Mesenchymal stem cell (in vitro differentiated cells and primary cell): Measurements from ENCODE around the gene IGSF9B.

Experiments used
- DNase-seq: peaks from one replicate; pipeline ENCODE4 v3.0.0-alpha.2; 2013
- H2AFZ ChIP-seq: one replicate; pipeline ENCODE4 v1.6.1; 2013; ENCODE audit warnings: low read depth, mild to moderate bottlenecking, control low read depth, inconsistent platforms, low read length, moderate library complexity
- H2AK5ac ChIP-seq: 2 replicates; pipeline ENCODE4 v1.6.1; 2013; ENCODE audit warnings: low read length, moderate library complexity, mild to moderate bottlenecking, inconsistent platforms; ENCODE audit not compliant: severe bottlenecking
- H2BK120ac ChIP-seq: one replicate; pipeline ENCODE4 v1.6.1; 2013; ENCODE audit warnings: low read depth, mild to moderate bottlenecking, inconsistent platforms, low read length, moderate library complexity
- H2BK12ac ChIP-seq, 2 experiments: one replicate each; pipeline ENCODE4 v1.6.1; 2013; ENCODE audit warnings: inconsistent platforms in 2 of 2, low read length in 2 of 2, mild to moderate bottlenecking in 2 of 2, moderate library complexity in 2 of 2, control low read depth in 1 of 2
- H2BK15ac ChIP-seq: one replicate; pipeline ENCODE4 v1.6.1; 2013; ENCODE audit warnings: mild to moderate bottlenecking, low read depth, inconsistent platforms; ENCODE audit not compliant: poor library complexity, severe bottlenecking
- H2BK5ac ChIP-seq: 2 replicates; pipeline ENCODE4 v1.6.1; 2013; ENCODE audit warnings: low read depth, mild to moderate bottlenecking, low read length, control low read depth, inconsistent platforms; ENCODE audit not compliant: poor library complexity, severe bottlenecking
- H3K14ac ChIP-seq, 2 experiments: one replicate each; pipeline ENCODE4 v1.6.1; 2013; ENCODE audit warnings: inconsistent platforms in 2 of 2, low read length in 2 of 2, control low read depth in 1 of 2, mild to moderate bottlenecking in 1 of 2, moderate library complexity in 1 of 2
- H3K18ac ChIP-seq, 2 experiments: one replicate each; pipeline ENCODE4 v1.6.1; 2013; ENCODE audit warnings: inconsistent platforms in 2 of 2, low read length in 2 of 2, control low read depth in 1 of 2, low read depth in 1 of 2, mild to moderate bottlenecking in 1 of 2
- H3K23ac ChIP-seq, 2 experiments: one replicate each; pipeline ENCODE4 v1.6.1; 2013; ENCODE audit warnings: inconsistent platforms in 2 of 2, low read length in 2 of 2, mild to moderate bottlenecking in 2 of 2, moderate library complexity in 2 of 2, control low read depth in 1 of 2
- H3K27ac ChIP-seq: 2 replicates; pipeline ENCODE4 v1.5.1; 2013; ENCODE audit warnings: mild to moderate bottlenecking, moderate library complexity, low read length, control low read depth, inconsistent platforms; ENCODE audit not compliant: poor library complexity, severe bottlenecking
- H3K27me3 ChIP-seq, 2 experiments: 2 replicates each; pipeline versions ENCODE4 v1.6.1 to v1.7.0; 2013; ENCODE audit warnings: low read length in 2 of 2, mild to moderate bottlenecking in 2 of 2, moderate library complexity in 2 of 2, control low read depth in 1 of 2, inconsistent platforms in 1 of 2; ENCODE audit not compliant: control insufficient read depth in 1 of 2, insufficient read depth in 1 of 2
- H3K36me3 ChIP-seq, 2 experiments: 2 replicates each; pipeline versions ENCODE4 v1.6.1 to v1.7.0; 2013; ENCODE audit warnings: low read length in 2 of 2, control low read depth in 1 of 2, inconsistent platforms in 1 of 2, low read depth in 1 of 2, mild to moderate bottlenecking in 1 of 2; ENCODE audit not compliant: insufficient read depth in 2 of 2, control insufficient read depth in 1 of 2
- H3K4ac ChIP-seq, 2 experiments: one replicate each; pipeline ENCODE4 v1.6.1; 2013; ENCODE audit warnings: inconsistent platforms in 2 of 2, low read length in 2 of 2, mild to moderate bottlenecking in 2 of 2, moderate library complexity in 2 of 2, control low read depth in 1 of 2, low read depth in 1 of 2
- H3K4me1 ChIP-seq: 2 replicates; pipeline ENCODE4 v1.6.1; 2013; ENCODE audit warnings: low read depth, low read length, control low read depth; ENCODE audit not compliant: control insufficient read depth, insufficient read depth
- H3K4me2 ChIP-seq: 2 replicates; pipeline ENCODE4 v1.6.1; 2013; ENCODE audit warnings: low read length, mild to moderate bottlenecking, inconsistent platforms; ENCODE audit not compliant: poor library complexity, severe bottlenecking
- H3K4me3 ChIP-seq, 2 experiments: 2 replicates each; pipeline versions ENCODE4 v1.5.1 to v1.7.0; 2013; ENCODE audit warnings: low read length in 2 of 2, mild to moderate bottlenecking in 2 of 2, control low read depth in 1 of 2, low read depth in 1 of 2; ENCODE audit not compliant: insufficient read depth in 1 of 2
- H3K79me1 ChIP-seq: replicated peaks from 2 replicates; pipeline ENCODE4 v1.6.1; 2013; ENCODE audit warnings: mild to moderate bottlenecking, control low read depth, low read length, inconsistent platforms; ENCODE audit not compliant: poor library complexity, severe bottlenecking
- H3K9ac ChIP-seq: 2 replicates; pipeline ENCODE4 v1.7.0; 2013; ENCODE audit warnings: mild to moderate bottlenecking, low read length, moderate library complexity
- H3K9me3 ChIP-seq: 2 replicates; pipeline ENCODE4 v1.7.0; 2013; ENCODE audit warnings: mild to moderate bottlenecking, low read length; ENCODE audit not compliant: control insufficient read depth
- H4K8ac ChIP-seq: one replicate; pipeline ENCODE4 v1.6.1; 2013; ENCODE audit warnings: inconsistent platforms, mild to moderate bottlenecking, low read length, moderate library complexity
- H4K91ac ChIP-seq: one replicate; pipeline ENCODE4 v1.6.1; 2013; ENCODE audit warnings: mild to moderate bottlenecking, low read length, inconsistent platforms
- WGBS: methylation state at CpG from one replicate; pipeline ENCODE4 v1.1.7; 2013; ENCODE audit warnings: mixed read lengths; 5-methylcytosine and 5-hydroxymethylcytosine counted together

Gene IGSF9B

DNA sequence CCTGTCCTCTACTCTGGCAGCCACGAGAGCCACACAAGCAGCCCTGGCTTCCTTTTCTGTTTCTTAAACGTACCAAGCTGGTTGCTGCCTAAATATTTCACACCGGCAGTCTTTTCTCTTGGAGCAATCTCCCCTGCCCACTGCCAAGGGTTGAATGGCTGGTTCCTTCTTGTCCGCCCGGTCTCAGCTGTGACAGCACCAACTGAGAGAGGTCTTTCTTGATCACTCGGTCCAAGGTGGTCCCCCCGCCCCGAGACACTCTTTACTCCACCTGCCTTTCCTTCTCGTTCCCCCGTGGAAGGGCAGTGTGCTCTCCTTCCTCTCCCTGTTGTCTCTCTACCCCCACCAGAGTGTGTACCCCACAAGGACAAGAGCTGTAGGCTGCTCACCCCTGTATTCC, 33.7 kb upstream of the IGSF9B start:
- no peak for DNase-seq
- Histone ChIP-seq H3K4me3 (no peak overlapping the region), H3K27ac (no peak overlapping the region), H2AFZ (no peak overlapping the region), H3K79me1 (no peaks in the 10 kb centered on the region), H3K9me3 (no peaks in the 10 kb centered on the region), H3K4ac (no peak overlapping the region), H2BK120ac (no peak overlapping the region), H3K4me1 (no peaks in the 10 kb centered on the region), H3K14ac (no peak overlapping the region), H2BK5ac (no peak overlapping the region), H2BK12ac (no peak overlapping the region), H3K4me2 (no peak overlapping the region), H3K27me3 (peaks cover 0 to 71% of the 10 kb centered on the region in 2 experiments), H3K9ac (no peak overlapping the region), H2BK15ac (no peak overlapping the region), H3K36me3 (no peaks in the 10 kb centered on the region), H4K8ac (no peak overlapping the region), H3K18ac (no peak overlapping the region), H2AK5ac (no peak overlapping the region), H3K23ac (no peak overlapping the region), H4K91ac (no peak overlapping the region)
- WGBS: 82% methylated on average over 10 of the region's 10 CpGs

DNA sequence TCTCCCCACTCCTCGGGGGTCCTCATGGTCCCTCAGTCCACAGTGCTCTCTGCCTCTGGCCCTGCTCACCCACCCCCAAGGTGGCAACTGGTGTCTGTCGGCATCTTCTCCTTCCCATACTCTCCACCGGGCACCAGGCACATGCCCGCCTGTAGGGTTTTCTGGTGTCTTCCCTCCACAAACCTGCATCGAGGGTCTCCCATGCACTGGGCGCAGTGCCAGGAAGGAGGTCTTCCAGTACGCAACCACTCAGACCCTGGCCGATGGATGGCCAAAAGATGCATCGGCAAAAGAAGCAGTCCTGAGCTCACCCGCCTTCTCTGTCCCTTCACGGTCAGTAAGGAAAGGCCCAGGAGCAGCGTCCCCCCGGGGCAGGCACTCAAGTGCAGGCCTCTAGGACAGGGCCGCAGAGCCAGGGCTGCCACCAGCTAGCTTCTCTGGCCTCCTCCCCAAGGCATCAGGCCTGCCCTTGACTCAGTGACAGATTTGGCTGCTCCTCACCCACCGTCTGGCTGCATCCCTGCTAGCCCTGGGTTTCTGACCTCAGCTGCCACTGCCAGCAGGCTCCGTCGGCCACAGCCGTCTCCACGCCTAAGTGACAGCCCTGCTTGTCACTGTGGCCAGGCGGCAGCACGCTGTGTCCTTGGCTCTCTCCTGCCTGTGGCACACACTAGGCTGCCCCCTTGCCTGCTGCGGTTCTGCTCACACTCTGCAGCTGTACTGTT, 32.1 kb upstream of the IGSF9B start:
- Histone ChIP-seq H3K23ac (peak overlapping the region in 1 of 2 experiments; percentile 63), H2BK12ac (no peak overlapping the region), H4K91ac (no peak overlapping the region), H3K9ac (no peak overlapping the region), H2AK5ac (no peak overlapping the region), H3K18ac (no peak overlapping the region), H3K79me1 (no peaks in the 10 kb centered on the region), H4K8ac (no peak overlapping the region), H2BK15ac (no peak overlapping the region), H3K4me1 (no peaks in the 10 kb centered on the region), H3K27me3 (peaks cover 0 to 71% of the 10 kb centered on the region in 2 experiments), H3K14ac (peak overlapping the region in 1 of 2 experiments; percentile 74), H3K9me3 (no peaks in the 10 kb centered on the region), H2BK120ac (no peak overlapping the region), H3K4me3 (no peak overlapping the region), H2AFZ (no peak overlapping the region), H3K4me2 (no peak overlapping the region), H3K4ac (no peak overlapping the region), H3K27ac (no peak overlapping the region), H3K36me3 (no peaks in the 10 kb centered on the region), H2BK5ac (no peak overlapping the region)
- WGBS: 84% methylated on average over 22 of the region's 22 CpGs
- no peak for DNase-seq

DNA sequence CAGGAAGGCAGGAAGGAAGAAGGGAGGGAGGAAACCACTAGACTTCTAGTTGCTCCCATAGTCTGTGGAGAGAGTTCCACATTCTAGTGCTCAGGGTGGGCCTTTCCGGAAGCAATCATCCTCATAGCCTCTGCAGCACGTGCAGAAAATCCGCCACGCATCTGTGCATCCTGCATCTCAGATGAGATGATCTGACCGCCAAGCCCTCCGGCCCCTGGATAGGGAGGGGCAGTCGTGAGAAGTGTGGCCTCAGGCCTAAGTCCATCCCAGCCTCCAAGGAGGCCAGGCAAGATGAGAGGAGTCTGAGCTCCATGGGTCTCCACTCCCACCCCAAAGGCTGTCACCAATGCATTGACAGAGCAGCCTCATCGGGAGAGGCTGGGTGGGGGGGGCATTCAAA, 30.4 kb upstream of the IGSF9B start:
- Histone ChIP-seq H3K4ac (no peak overlapping the region), H2BK5ac (no peak overlapping the region), H3K4me2 (no peak overlapping the region), H3K23ac (no peak overlapping the region), H4K8ac (no peak overlapping the region), H3K14ac (no peak overlapping the region), H2BK12ac (no peak overlapping the region), H4K91ac (no peak overlapping the region), H2AFZ (no peak overlapping the region), H3K4me3 (peak overlapping the region in 1 of 2 experiments; percentile 35), H3K36me3 (no peaks in the 10 kb centered on the region), H3K79me1 (no peaks in the 10 kb centered on the region), H3K4me1 (no peaks in the 10 kb centered on the region), H2BK120ac (no peak overlapping the region), H2BK15ac (peak overlapping the region; percentile 38), H3K9me3 (no peaks in the 10 kb centered on the region), H3K9ac (no peak overlapping the region), H3K27ac (no peak overlapping the region), H3K18ac (no peak overlapping the region), H2AK5ac (no peak overlapping the region), H3K27me3 (peaks cover 0 to 76% of the 10 kb centered on the region in 2 experiments)
- 88% methylated on average over 7 of the region's 8 CpGs for WGBS
- no peak for DNase-seq

DNA sequence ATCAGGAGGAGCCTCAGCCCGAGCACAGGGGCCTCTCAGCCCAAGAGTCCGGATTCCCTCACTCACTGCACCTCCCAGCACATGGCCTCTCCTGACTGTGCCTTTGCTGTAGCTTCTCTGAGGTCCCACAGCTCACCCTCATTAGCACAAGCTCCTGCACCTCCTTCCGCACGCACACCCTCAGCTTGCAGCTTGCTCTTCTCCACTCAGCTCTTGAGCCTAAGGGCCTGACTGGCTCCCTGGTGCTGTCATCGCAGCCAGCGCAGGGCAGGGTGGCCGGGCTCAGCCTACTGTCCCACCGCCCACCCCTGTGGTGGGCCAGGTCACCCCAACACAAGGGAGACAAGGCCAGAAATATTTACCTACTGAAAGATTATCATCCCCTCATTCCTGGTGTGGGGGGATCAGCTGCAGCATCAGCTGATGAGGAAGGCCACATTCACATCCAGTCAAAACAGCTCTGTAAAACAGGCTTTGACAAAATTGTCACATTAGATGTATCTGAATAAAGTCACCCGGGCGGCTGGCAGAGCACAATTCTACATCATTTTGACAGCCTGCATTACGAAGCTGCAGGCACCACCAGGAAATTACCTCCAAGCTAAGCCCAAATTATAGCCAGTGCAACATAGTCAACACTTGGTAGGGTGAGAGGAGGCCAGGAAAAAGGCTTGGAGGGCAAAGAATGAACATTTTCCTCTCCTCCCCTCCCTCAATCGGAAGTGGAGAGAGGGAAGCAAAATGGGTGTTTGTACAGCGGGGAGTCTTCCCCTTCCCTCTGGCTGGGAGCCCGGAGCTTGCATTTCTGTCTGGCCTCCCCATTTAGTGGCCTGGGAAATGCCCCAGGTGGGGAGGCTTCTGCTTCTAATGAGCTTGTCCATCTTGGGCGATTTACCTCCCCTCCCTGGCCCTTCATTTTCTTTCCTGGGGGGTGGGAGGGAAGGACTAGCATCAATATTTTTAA, 29.5 kb upstream of the IGSF9B start:
- H2BK12ac ChIP-seq: no peak overlapping the region
- H2AFZ ChIP-seq: no peak overlapping the region
- H3K9ac ChIP-seq: no peak overlapping the region
- H3K4me1 ChIP-seq: no peaks in the 10 kb centered on the region
- H3K14ac ChIP-seq: peak overlapping the region in 1 of 2 experiments; percentile 56
- no peaks in the 10 kb centered on the region for H3K9me3 ChIP-seq
- no peak overlapping the region for H3K18ac ChIP-seq
- peaks cover 0 to 77% of the 10 kb centered on the region in 2 experiments for H3K27me3 ChIP-seq
- no peak overlapping the region for H2BK120ac ChIP-seq
- H3K4me2 ChIP-seq: no peak overlapping the region
- no peak overlapping the region for H3K4me3 ChIP-seq
- H3K4ac ChIP-seq: no peak overlapping the region
- DNase-seq: no peak
- H3K36me3 ChIP-seq: no peaks in the 10 kb centered on the region
- 90% methylated on average over 11 of the region's 15 CpGs for WGBS
- H4K91ac ChIP-seq: no peak overlapping the region
- no peak overlapping the region for H2BK5ac ChIP-seq
- no peak overlapping the region for H3K27ac ChIP-seq
- no peaks in the 10 kb centered on the region for H3K79me1 ChIP-seq
- H4K8ac ChIP-seq: no peak overlapping the region
- no peak overlapping the region for H3K23ac ChIP-seq
- no peak overlapping the region for H2AK5ac ChIP-seq
- no peak overlapping the region for H2BK15ac ChIP-seq
